OCI-LY1 (cell line): ENCODE data around the gene CPEB1.
"Not testable (repeated sequence)": the region's sequence is repeated elsewhere in the genome, so short reads cannot be mapped to it uniquely, and the experiment has no call there.

Experiments
- H2AFZ ChIP-seq: fragments of 200-600 bp; sonication (generic), shearing (Covaris generic); 2 replicates; pipeline ENCODE4 v1.6.0; 2014; ENCODE audit warnings: antibody characterized with exemption, mild to moderate bottlenecking, low read length
- H3F3A ChIP-seq: fragments of 200-600 bp; sonication (generic), shearing (Covaris generic); 2 replicates; pipeline ENCODE4 v1.6.0; 2014; ENCODE audit warnings: mild to moderate bottlenecking, antibody characterized with exemption, low read length, moderate library complexity; ENCODE audit not compliant: insufficient read depth
- H3K27ac ChIP-seq: fragments of 200-600 bp; sonication (generic); 2 replicates; pipeline ENCODE4 v1.5.1; 2014; ENCODE audit warnings: low read length, mixed run types, mild to moderate bottlenecking, low read depth; ENCODE audit not compliant: poor library complexity, severe bottlenecking
- H3K27me3 ChIP-seq: fragments of 200-600 bp; sonication (generic); 2 replicates; pipeline ENCODE4 v1.6.0; 2014; ENCODE audit warnings: antibody characterized with exemption, mild to moderate bottlenecking, low read length, moderate library complexity; ENCODE audit not compliant: insufficient read depth
- H3K36me3 ChIP-seq: fragments of 200-600 bp; sonication (generic); 2 replicates; pipeline ENCODE4 v1.6.1; 2014; ENCODE audit warnings: mild to moderate bottlenecking, antibody characterized with exemption, low read length, moderate library complexity, mixed read lengths; ENCODE audit not compliant: insufficient read depth
- H3K4me1 ChIP-seq: fragments of 200-600 bp; sonication (generic); 2 replicates; pipeline ENCODE4 v1.5.1; 2014; ENCODE audit warnings: mild to moderate bottlenecking, low read length, moderate library complexity; ENCODE audit not compliant: insufficient read depth, severe bottlenecking
- H3K4me2 ChIP-seq: fragments of 200-600 bp; sonication (generic), shearing (Covaris generic); 2 replicates; pipeline ENCODE4 v1.6.1; 2014; ENCODE audit warnings: low read length
- H3K4me3 ChIP-seq: fragments of 200-600 bp; sonication (generic); 2 replicates; pipeline ENCODE4 v1.5.1; 2014; ENCODE audit warnings: low read length, low read depth, mild to moderate bottlenecking, mixed read lengths; ENCODE audit not compliant: poor library complexity, severe bottlenecking
- H3K79me2 ChIP-seq: fragments of 200-600 bp; shearing (Covaris generic); 2 replicates; pipeline ENCODE4 v1.6.1; 2016; ENCODE audit warnings: mixed run types, low read length, mixed read lengths; ENCODE audit not compliant: insufficient read depth
- H3K9ac ChIP-seq: fragments of 200-600 bp; sonication (generic), shearing (Covaris generic); 2 replicates; pipeline ENCODE4 v1.6.1; 2014; ENCODE audit warnings: mild to moderate bottlenecking, low read length, mixed read lengths
- H3K9me2 ChIP-seq: fragments of 200-600 bp; sonication (generic), shearing (Covaris generic); 2 replicates; pipeline ENCODE4 v1.6.1; 2014; ENCODE audit warnings: low read depth, mild to moderate bottlenecking, low read length, mixed read lengths
- H3K9me3 ChIP-seq: fragments of 200-600 bp; shearing (Covaris generic); 2 replicates; pipeline ENCODE4 v1.6.1; 2014; ENCODE audit warnings: low read length, mixed read lengths
- H4K20me1 ChIP-seq: fragments of 200-600 bp; sonication (generic), shearing (Covaris generic); 2 replicates; pipeline ENCODE4 v1.6.0; 2016; ENCODE audit warnings: mild to moderate bottlenecking, low read length; ENCODE audit not compliant: insufficient read depth
- CTCF ChIP-seq: fragments of 200-600 bp; sonication (generic), shearing (Covaris generic); IDR thresholded peaks from 2 replicates; pipeline ENCODE4 v1.5.1; 2017; ENCODE audit warnings: mild to moderate bottlenecking, antibody characterized with exemption, low read length, moderate library complexity, mixed read lengths
- EZH2 ChIP-seq: fragments of 200-600 bp; sonication (generic), shearing (Covaris generic); IDR thresholded peaks from 2 replicates; pipeline ENCODE4 v1.8.0; 2017; ENCODE audit warnings: borderline replicate concordance, mixed run types, mild to moderate bottlenecking, antibody characterized with exemption, low read length, moderate library complexity, mixed read lengths

Gene CPEB1

DNA sequence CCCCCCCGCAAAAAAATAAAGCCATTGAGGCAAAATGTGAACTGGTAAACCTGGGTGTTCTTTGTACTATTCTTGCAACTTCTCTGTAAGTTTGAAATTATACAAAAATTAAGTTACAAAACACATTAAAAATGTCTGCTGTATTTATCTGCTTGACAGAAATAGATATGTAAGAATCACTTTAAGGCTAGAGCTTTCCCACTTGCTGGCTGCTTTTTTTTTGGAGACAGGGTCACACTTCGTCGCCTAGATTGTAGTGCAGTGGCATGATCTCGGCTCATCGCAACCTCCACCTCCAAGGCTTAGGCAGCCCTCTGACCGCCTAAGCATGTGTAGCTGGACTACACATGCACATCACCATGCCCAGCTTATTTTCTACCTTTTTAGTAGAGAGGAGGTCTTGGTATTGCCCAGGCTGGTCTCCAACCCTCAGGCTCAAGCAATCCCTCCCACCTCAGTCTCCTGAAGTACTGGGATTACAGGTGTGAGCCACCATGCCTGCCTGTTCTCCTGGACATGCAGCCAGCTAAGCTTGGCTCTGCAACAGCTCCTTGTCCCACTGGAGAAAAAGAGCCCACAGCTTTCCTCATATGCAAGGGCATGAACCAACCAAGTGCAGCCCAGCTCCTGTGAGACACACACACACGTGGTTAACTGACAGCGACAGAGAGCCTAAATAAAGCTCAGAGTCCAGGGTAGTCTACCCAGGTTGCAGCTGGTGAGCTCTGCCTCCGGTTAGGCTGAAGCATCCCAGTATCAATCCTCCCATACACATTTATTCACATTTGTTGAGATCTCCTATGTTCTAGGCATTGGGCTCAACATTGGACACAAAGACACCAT lies 111.4 kb downstream of the CPEB1 start:
- Histone ChIP-seq H3K4me3 (no peak overlapping the region), H3K9ac (no peak overlapping the region), H3K9me3 (no peaks in the 10 kb centered on the region), H3K36me3 (peaks cover 61% of the 10 kb centered on the region), H3K9me2 (no peaks in the 10 kb centered on the region), H4K20me1 (no peaks in the 10 kb centered on the region), H3K4me1 (peaks cover 25% of the 10 kb centered on the region), H3K27me3 (no peaks in the 10 kb centered on the region), H3K4me2 (no peak overlapping the region), H3K79me2 (peaks cover 18% of the 10 kb centered on the region), H3K27ac (peak overlapping the region; percentile 31), H2AFZ (no peak overlapping the region), H3F3A (peaks cover 8% of the 10 kb centered on the region; the same call in 1 of the 2 replicates)
- TF ChIP-seq EZH2 (no peak), CTCF (no peak)

- H2AFZ ChIP-seq, H3K9me3 ChIP-seq, H3K9ac ChIP-seq, H3K27ac ChIP-seq, H3K9me2 ChIP-seq, H4K20me1 ChIP-seq, H3K27me3 ChIP-seq, H3K4me2 ChIP-seq, H3K4me3 ChIP-seq, H3F3A ChIP-seq: not testable (repeated sequence)
- Histone ChIP-seq H3K36me3 (peaks cover 61% of the 10 kb centered on the region), H3K79me2 (peaks cover 18% of the 10 kb centered on the region), H3K4me1 (peaks cover 28% of the 10 kb centered on the region)
Measured at GRCh38 chr15:82535151-82535550, 112.0 kb downstream of the CPEB1 start.

- H3K9ac ChIP-seq, H3K4me3 ChIP-seq, H3K9me3 ChIP-seq, H4K20me1 ChIP-seq, H3F3A ChIP-seq, H3K27me3 ChIP-seq, H3K4me2 ChIP-seq, H3K9me2 ChIP-seq, H3K27ac ChIP-seq, H2AFZ ChIP-seq: not testable (repeated sequence)
- peaks cover 28% of the 10 kb centered on the region for H3K4me1 ChIP-seq
- peaks cover 56% of the 10 kb centered on the region for H3K36me3 ChIP-seq
- H3K79me2 ChIP-seq, result peaks cover 12% of the 10 kb centered on the region
Measured at GRCh38 chr15:82534457-82534861, 112.7 kb downstream of the CPEB1 start.

- Histone ChIP-seq H3K79me2 (peaks cover 6% of the 10 kb centered on the region), H2AFZ (no peak overlapping the region), H4K20me1 (no peaks in the 10 kb centered on the region), H3K4me2 (no peak overlapping the region), H3K9me2 (no peaks in the 10 kb centered on the region), H3K4me3 (no peak overlapping the region), H3K36me3 (peaks cover 49% of the 10 kb centered on the region), H3K9ac (no peak overlapping the region), H3K9me3 (no peaks in the 10 kb centered on the region), H3K27me3 (no peaks in the 10 kb centered on the region), H3K27ac (no peak overlapping the region), H3F3A (peaks cover 8% of the 10 kb centered on the region; the same call in 1 of the 2 replicates), H3K4me1 (peaks cover 26% of the 10 kb centered on the region)
- TF ChIP-seq EZH2, result no peak
- TF ChIP-seq CTCF, result no peak
Measured at GRCh38 chr15:82533801-82534200, 113.4 kb downstream of the CPEB1 start.
